Activated T-cell treated with anti-CD3 and anti-CD28 coated beads, Interleukin-2, amount 50 U/mL, for 24 hours (primary cell): ENCODE data around the gene ZBTB20.

ENCODE experiments used
- DNase-seq: peaks from one replicate; pipeline ENCODE4 v3.0.0-alpha.2; 2020
- H3K27ac Mint-ChIP-seq: 2 replicates; pipeline ENCODE4 v1.8.0; 2020; ENCODE audit warnings: mild to moderate bottlenecking, mixed read lengths
- H3K27me3 Mint-ChIP-seq: 2 replicates; pipeline ENCODE4 v1.8.0; 2020; ENCODE audit warnings: mixed read lengths
- H3K36me3 Mint-ChIP-seq: 2 replicates; pipeline ENCODE4 v1.8.0; 2020; ENCODE audit warnings: low read depth, mixed read lengths
- H3K4me1 Mint-ChIP-seq: 2 replicates; pipeline ENCODE4 v1.8.0; 2020; ENCODE audit warnings: low read depth, mixed read lengths
- H3K4me3 Mint-ChIP-seq: 2 replicates; pipeline ENCODE4 v1.8.0; 2020; ENCODE audit warnings: mild to moderate bottlenecking, moderate library complexity, mixed read lengths
- H3K9me3 Mint-ChIP-seq: 2 replicates; pipeline ENCODE4 v1.8.0; 2020; ENCODE audit warnings: mixed read lengths

ZBTB20 gene

GRCh38 chr3:114364806-114365654 is 782.1 kb downstream of the ZBTB20 start:
- DNase-seq: no peak
- no peak overlapping the region for H3K4me3 Mint-ChIP-seq
- H3K27me3 Mint-ChIP-seq: no peaks in the 10 kb centered on the region
- H3K9me3 Mint-ChIP-seq: no peaks in the 10 kb centered on the region
- H3K4me1 Mint-ChIP-seq: peaks cover 23% of the 10 kb centered on the region
- H3K36me3 Mint-ChIP-seq: no peaks in the 10 kb centered on the region
- H3K27ac Mint-ChIP-seq: no peak overlapping the region

DNA sequence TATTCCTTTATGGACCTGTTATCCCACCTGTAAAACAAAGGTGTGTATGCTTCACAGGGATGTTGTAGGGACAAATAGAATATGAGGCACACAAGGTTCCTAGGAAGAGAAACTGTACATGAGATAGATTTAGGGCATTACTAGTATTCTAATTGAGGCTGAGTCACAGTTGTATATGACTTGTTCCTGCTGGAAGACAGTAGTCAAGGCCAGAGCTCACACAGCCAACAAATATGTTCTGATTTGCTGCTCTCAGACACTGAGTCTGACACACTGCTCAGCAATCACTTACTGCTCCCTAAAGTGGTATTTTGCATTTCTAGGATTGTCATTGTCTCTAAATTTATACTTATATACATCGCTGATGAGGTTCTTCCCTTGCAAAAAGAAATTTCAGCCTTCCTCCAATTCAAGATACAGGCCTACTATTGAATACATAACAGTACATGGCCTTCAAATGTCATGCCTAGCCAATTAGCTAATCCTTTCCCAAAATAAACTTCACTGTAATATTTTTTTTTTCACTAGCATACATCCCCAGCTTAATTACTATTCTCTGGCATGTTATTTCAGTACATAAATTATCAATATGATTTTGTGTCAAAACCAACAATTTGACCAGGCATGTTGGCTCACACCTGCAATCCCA is 783.4 kb downstream of the ZBTB20 start:
- no peak overlapping the region for H3K27ac Mint-ChIP-seq
- no peaks in the 10 kb centered on the region for H3K27me3 Mint-ChIP-seq
- H3K36me3 Mint-ChIP-seq: no peaks in the 10 kb centered on the region
- no peak overlapping the region for H3K4me3 Mint-ChIP-seq
- no peaks in the 10 kb centered on the region for H3K9me3 Mint-ChIP-seq
- no peak for DNase-seq
- peaks cover 23% of the 10 kb centered on the region for H3K4me1 Mint-ChIP-seq

DNA sequence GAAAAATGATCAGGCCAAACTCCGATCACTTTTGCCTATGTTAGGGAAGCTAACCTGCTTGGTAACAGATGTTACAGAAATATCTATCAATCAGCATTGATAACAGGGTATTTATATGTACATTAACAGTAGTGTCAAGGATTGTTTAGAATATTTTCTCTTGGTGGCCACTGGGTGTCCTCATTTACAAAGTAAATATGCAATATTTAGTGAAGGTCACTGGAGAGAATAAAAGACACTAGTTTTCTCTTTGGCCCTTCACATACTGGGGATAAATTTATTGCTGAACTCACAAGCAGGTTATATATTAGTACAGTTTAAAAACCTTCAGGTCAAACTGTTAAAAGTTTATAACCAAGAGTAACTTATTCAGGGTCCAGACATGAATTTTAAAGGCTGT is 784.3 kb downstream of the ZBTB20 start:
- no peaks in the 10 kb centered on the region for H3K27me3 Mint-ChIP-seq
- no peak overlapping the region for H3K4me3 Mint-ChIP-seq
- H3K36me3 Mint-ChIP-seq: no peaks in the 10 kb centered on the region
- H3K27ac Mint-ChIP-seq: peak overlapping the region; percentile 11
- no peak for DNase-seq
- H3K9me3 Mint-ChIP-seq: no peaks in the 10 kb centered on the region
- peaks cover 23% of the 10 kb centered on the region for H3K4me1 Mint-ChIP-seq

DNA sequence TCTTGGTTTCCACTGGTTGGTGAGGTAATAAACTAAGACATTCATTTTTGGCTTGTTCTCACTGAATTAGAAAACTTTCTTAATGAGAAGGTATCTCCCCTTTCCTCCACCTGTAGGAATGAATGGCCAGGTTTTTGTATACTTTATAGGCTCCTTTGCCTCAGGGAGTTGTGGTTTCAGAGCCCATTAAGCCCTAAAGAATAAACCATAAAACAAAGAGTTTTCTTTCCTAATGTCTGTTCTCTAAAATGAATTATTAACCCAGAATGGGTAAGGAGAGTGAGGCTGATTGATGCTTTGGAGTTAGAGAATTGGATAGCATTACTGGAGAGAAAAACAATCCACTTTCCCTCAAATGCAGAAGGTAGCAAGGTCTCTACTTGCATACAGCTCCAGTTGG is 785.7 kb downstream of the ZBTB20 start:
- no peak for DNase-seq
- peak overlapping the region; percentile 16 for H3K27ac Mint-ChIP-seq

DNA sequence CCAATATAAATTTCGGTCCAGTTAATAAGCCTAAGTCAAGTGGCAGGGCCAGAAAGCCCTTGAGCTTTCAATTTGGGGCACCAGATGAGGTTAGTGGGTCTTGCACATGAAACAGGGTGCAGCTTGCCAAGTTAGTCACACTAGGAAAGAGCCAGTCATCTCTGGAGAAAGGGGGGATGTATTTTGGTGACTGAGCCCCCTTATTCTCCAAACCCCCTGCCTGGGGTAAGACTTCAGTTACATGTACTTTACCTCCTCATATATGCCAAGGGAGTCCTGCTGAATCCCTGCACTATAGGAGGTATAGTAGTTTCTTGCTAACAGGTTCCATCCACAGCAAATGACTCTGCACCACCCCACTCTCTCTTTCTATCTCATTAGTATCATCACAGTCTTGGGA is 790.6 kb downstream of the ZBTB20 start:
- Mint-ChIP-seq H3K36me3 (peaks cover 6% of the 10 kb centered on the region), H3K4me3 (no peak overlapping the region), H3K9me3 (no peaks in the 10 kb centered on the region), H3K4me1 (peaks cover 10% of the 10 kb centered on the region), H3K27ac (no peak overlapping the region), H3K27me3 (no peaks in the 10 kb centered on the region)
- DNase-seq: no peak

More for the DNA sequence above, 785.7 kb downstream of the ZBTB20 start:
- Mint-ChIP-seq H3K36me3 (no peaks in the 10 kb centered on the region), H3K9me3 (no peaks in the 10 kb centered on the region), H3K4me3 (no peak overlapping the region), H3K4me1 (peaks cover 27% of the 10 kb centered on the region), H3K27me3 (no peaks in the 10 kb centered on the region)

GRCh38 chr3:114356066-114356465 is 791.0 kb downstream of the ZBTB20 start:
- Mint-ChIP-seq H3K36me3 (peaks cover 10% of the 10 kb centered on the region), H3K4me3 (no peak overlapping the region), H3K27me3 (no peaks in the 10 kb centered on the region), H3K4me1 (peaks cover 5% of the 10 kb centered on the region), H3K27ac (no peak overlapping the region), H3K9me3 (no peaks in the 10 kb centered on the region)
- no peak for DNase-seq

- no peak for DNase-seq
- Mint-ChIP-seq H3K9me3 (no peaks in the 10 kb centered on the region), H3K27ac (no peak overlapping the region), H3K4me3 (no peak overlapping the region), H3K36me3 (peaks cover 14% of the 10 kb centered on the region), H3K4me1 (peaks cover 4% of the 10 kb centered on the region), H3K27me3 (no peaks in the 10 kb centered on the region)
These were observed 791.4 kb downstream of the ZBTB20 start for GRCh38 chr3:114355653-114356052.

- no peak overlapping the region for H3K27ac Mint-ChIP-seq
- H3K4me3 Mint-ChIP-seq: no peak overlapping the region
- H3K9me3 Mint-ChIP-seq: no peaks in the 10 kb centered on the region
- H3K4me1 Mint-ChIP-seq: peaks cover 5% of the 10 kb centered on the region
- no peaks in the 10 kb centered on the region for H3K27me3 Mint-ChIP-seq
- peaks cover 25% of the 10 kb centered on the region for H3K36me3 Mint-ChIP-seq
- no peak for DNase-seq
These were observed 795.3 kb downstream of the ZBTB20 start for GRCh38 chr3:114351822-114352145.

DNA sequence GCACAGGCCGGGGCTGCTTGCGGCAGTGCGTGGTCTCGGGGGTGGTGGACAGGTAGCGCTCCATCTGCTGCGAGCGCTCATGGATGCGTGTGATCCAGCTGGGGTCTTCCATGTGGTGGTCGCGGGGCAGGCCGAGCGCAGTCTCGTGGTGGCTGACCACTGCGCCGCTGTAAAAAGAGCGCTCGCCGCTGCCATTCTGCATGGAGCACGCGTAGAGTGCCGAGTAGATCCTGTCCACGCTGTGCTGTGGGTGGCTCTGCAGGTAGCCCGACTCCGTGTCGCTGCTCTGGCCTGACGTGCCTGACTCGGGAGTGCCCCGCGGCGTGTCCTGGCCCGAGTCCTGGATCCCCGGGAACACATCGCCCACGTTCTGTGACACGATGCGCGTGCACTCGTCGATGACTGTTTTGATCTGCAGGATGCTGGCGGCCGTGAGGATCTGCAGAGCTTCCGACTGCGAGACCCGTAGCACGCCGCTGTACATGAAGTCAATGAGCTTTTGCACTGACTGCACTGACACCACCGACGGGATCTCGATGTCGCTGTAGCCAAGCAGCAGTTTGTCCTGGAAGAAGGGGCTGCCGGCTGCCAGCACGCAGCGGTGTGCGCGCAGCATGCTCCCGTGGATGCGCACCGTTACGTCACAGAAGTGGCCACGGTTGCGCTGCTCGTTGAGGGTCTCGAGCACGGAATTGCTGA is 795.8 kb downstream of the ZBTB20 start:
- Mint-ChIP-seq H3K27ac (no peak overlapping the region), H3K36me3 (peaks cover 25% of the 10 kb centered on the region), H3K9me3 (no peaks in the 10 kb centered on the region), H3K4me1 (peaks cover 3% of the 10 kb centered on the region), H3K4me3 (no peak overlapping the region), H3K27me3 (no peaks in the 10 kb centered on the region)
- DNase-seq: no peak

- Mint-ChIP-seq H3K27me3 (no peaks in the 10 kb centered on the region), H3K4me1 (peaks cover 8% of the 10 kb centered on the region), H3K27ac (no peak overlapping the region), H3K36me3 (peaks cover 25% of the 10 kb centered on the region), H3K9me3 (no peaks in the 10 kb centered on the region), H3K4me3 (no peak overlapping the region)
- no peak for DNase-seq
These were observed 796.4 kb downstream of the ZBTB20 start for GRCh38 chr3:114350690-114351089.

DNA sequence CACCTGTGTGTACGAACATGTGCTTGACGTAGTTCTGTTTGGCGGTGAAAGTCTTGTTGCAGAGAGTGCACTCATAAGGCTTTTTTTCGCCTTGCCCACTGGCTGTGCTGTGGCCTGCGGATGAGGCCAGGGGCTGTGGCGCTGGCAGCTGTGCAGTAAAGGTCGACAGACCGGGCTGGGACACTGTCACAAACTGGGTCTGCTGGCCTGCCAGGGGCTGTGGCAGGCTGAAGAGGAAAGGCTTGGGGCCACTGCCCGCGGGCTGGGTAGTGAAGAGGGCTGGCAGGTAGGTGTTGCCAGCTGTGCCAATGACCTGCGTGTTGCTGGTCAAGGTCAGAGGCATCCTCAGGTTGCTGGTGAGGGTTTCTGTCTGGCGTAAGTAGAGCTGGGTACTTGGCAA is 796.8 kb downstream of the ZBTB20 start:
- peaks cover 10% of the 10 kb centered on the region for H3K4me1 Mint-ChIP-seq
- no peaks in the 10 kb centered on the region for H3K9me3 Mint-ChIP-seq
- H3K27me3 Mint-ChIP-seq: no peaks in the 10 kb centered on the region
- peaks cover 25% of the 10 kb centered on the region for H3K36me3 Mint-ChIP-seq
- no peak overlapping the region for H3K27ac Mint-ChIP-seq
- DNase-seq: no peak
- no peak overlapping the region for H3K4me3 Mint-ChIP-seq

- peaks cover 18% of the 10 kb centered on the region for H3K4me1 Mint-ChIP-seq
- no peaks in the 10 kb centered on the region for H3K27me3 Mint-ChIP-seq
- no peak overlapping the region for H3K27ac Mint-ChIP-seq
- H3K9me3 Mint-ChIP-seq: no peaks in the 10 kb centered on the region
- no peak for DNase-seq
- no peak overlapping the region for H3K4me3 Mint-ChIP-seq
- peaks cover 9% of the 10 kb centered on the region for H3K36me3 Mint-ChIP-seq
These were observed 802.6 kb downstream of the ZBTB20 start for GRCh38 chr3:114344492-114344891.

DNA sequence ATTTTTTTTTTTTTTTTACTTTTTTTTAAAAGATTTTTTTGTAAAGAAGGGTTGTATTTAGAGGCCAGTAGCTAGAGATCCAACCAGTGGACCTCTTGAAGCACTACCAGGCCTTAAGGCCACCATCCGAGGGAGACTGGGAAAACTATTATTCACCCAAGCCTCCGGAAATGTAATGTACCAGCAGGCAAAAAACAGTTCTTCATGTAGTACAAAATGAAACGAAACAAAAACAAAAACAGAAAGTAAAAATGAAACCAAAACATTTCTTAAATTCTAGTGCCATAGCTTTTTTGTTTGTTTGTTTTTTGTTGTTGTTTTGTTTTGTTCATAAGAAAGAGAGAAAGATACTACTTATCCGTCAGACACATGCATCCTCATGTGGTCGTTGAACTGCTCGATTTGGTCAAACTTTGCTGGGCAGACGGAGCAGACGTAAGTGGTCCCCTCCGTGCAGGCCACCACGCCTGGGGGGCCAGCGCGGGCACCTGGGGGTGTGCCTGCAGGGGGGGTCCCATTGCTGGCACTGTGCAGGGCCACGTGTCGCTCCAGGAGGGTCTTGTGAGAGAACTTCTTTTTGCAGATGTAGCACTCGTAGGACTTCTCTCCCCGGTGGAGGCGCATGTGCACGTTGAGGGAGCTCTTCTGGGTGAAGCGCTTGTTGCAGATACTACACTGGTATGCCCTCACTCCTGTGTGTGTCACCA is 808.3 kb downstream of the ZBTB20 start:
- Mint-ChIP-seq H3K27me3 (no peaks in the 10 kb centered on the region), H3K4me3 (no peak overlapping the region), H3K4me1 (peaks cover 48% of the 10 kb centered on the region), H3K9me3 (no peaks in the 10 kb centered on the region), H3K27ac (peak overlapping the region; percentile 67), H3K36me3 (peaks cover 8% of the 10 kb centered on the region)
- no peak for DNase-seq

DNA sequence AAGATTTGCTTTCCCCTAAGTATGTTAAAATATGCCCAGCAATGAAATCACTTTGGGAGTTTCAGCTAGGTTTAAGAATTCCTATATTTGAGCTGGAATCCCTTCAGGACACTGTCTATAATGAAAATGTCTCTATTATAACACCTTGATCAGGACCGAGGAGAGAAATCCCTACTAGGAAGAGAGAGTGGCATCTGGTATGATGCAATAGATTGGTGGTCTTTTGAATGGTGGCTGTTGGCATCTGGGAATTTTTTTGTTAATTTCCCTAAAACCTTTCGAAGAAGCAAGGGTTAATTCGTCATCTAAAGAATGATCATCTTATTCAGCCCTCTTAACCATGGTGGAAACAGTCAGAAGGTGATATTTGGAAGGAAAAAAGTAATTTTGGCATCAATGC is 810.2 kb downstream of the ZBTB20 start:
- Mint-ChIP-seq H3K4me3 (no peak overlapping the region), H3K4me1 (peaks cover 61% of the 10 kb centered on the region), H3K36me3 (peaks cover 9% of the 10 kb centered on the region)

More for the DNA sequence above, 810.2 kb downstream of the ZBTB20 start:
- Mint-ChIP-seq H3K9me3 (no peaks in the 10 kb centered on the region), H3K27me3 (no peaks in the 10 kb centered on the region), H3K27ac (peak overlapping the region; percentile 59)
- DNase-seq: no peak
